H7 (cell line): ENCODE results near the gene HTR1A. TPM values are rescaled to one million over a fixed set of nuclear protein-coding genes. Genes with fewer than 3 reads are reported as not detected.

ENCODE experiments used
- DNase-seq: peaks from one replicate; pipeline ENCODE4 v3.0.0; 2012
- H3K27me3 ChIP-seq: 2 replicates; pipeline ENCODE4 v1.6.0; 2011; ENCODE audit warnings: mild to moderate bottlenecking, low read length; ENCODE audit not compliant: control insufficient read depth, insufficient read depth
- H3K36me3 ChIP-seq: replicated peaks from 2 replicates; pipeline ENCODE4 v1.5.1; 2011; ENCODE audit warnings: low read length; ENCODE audit not compliant: control insufficient read depth, insufficient read depth
- H3K4me3 ChIP-seq: 2 replicates; pipeline ENCODE4 v1.5.1; 2011; ENCODE audit warnings: low read depth, mild to moderate bottlenecking, control low read depth, low read length, moderate library complexity; ENCODE audit not compliant: insufficient read depth
- total RNA-seq: library from RNA; depleted of rRNA; stranded (reverse); fragments of >200 nt; shearing (Covaris generic); gene quantifications from 2 replicates; pipeline ENCODE4 v1.2.3, GENCODE V29; 2014; rRNA removed

The HTR1A gene
- total RNA-seq, result not detected in 2 replicates

DNA sequence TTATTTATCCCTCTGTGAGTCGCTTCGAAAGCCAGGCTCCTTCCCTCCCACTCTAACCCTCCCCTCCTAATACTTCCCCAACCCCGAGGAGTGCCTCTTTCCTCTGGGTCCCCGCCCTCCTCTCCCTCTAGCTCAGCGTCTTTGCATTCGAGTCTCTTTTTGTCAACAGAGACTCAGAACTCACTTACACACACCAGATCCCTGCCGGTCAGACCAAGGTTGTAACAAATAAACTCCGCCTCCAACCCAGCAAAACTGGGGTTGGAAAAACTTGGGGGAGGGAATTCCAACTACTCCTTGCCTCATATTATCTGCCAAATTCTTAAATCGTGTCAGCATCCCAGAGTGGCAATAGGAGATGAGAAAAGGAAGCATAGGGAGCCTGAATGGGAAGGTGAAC, at the start of gene HTR1A:
HTR1A (minus strand) TSS at position 167 of the 400 bp plus-strand sequence. CDS start 726 bp downstream, outside the sequence.
- Histone ChIP-seq H3K27me3 (peaks cover 39% of the 10 kb centered on the region), H3K4me3 (peak within 1 kb of the TSS; percentile 48), H3K36me3 (no peaks in the 10 kb centered on the region)
- peak; percentile 35 for DNase-seq

DNA sequence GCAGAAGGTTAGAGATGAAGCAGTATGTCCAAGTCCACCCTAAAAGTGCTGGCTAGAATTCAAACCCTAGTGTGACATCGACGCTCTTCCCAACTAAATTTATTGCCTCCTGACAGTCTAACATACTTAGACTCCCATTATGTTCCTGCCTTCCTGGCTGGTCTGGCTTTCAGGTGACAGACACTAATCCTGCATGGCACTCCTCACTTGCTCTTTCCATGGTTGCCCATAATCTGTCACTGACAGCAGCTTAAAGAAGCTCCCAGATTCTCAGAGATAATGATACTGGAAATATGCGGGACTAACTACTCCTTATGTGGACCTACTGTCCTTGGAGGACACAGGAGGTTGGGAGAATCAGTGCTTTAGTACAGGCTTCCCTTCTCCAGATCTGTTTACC, 41.7 kb upstream of the HTR1A start:
- DNase-seq, result no peak
- no peaks in the 10 kb centered on the region for H3K27me3 ChIP-seq
- no peaks in the 10 kb centered on the region for H3K36me3 ChIP-seq
- no peak overlapping the region for H3K4me3 ChIP-seq

DNA sequence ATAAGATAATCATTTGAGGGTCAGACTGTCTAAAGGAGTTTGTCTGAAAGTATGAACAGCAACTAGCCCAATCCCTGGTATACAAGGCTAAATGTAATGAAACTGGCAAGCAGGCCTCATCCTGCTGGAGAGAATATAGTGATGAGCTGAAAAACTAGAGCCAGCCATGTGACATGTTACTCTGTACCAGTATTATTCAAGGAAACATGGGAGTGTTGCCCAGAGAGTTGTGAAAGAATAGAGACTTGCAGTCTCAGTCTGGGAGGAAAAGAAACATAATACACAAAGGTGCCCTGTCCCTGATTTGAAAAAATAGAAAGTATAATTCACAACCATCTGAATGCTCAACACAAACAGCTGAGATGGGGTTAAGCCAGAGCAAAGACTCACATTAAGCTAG, 37.9 kb upstream of the HTR1A start:
- H3K36me3 ChIP-seq, result no peaks in the 10 kb centered on the region
- no peak overlapping the region for H3K4me3 ChIP-seq
- no peaks in the 10 kb centered on the region for H3K27me3 ChIP-seq
- no peak for DNase-seq

DNA sequence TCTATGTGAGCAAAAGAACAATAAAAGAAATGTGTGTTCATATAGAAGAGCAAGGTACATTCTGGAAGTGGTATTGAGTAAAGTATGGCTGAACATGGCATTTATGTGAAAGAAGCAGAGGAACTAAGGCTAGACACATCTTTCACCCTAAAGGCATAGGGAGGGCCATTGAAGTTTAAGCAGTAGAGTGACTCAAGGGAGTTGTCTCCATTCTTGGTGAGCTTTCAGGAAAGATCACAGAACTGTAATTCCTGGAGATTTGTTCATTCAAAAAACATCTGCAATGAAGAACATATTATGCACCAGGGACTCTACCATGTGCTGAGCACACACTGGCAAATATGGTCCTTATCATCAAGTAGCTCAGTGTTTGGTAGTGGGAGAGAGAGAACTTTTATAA, 24.8 kb upstream of the HTR1A start:
- DNase-seq, result no peak
- Histone ChIP-seq H3K27me3 (no peaks in the 10 kb centered on the region), H3K36me3 (no peaks in the 10 kb centered on the region), H3K4me3 (no peak overlapping the region)

DNA sequence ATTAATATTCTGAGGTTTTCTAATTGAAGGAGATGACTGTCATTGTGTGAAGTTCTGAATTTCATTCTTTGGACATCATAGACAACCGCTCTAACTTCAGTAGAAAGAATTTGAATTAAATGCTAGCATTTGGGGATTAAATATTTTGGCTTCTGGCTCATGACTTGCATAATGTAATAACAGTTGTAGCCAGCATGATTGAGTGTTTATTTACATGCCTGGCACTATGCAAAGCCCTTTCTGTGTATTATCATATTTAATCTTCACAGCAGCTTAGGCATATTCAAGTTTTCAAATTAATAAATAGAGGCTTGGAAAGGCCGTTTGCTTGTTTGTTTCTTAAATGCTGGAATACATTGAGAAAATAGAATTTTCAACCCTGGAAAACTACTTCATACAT, 19.6 kb upstream of the HTR1A start:
- Histone ChIP-seq H3K36me3 (no peaks in the 10 kb centered on the region), H3K27me3 (no peaks in the 10 kb centered on the region), H3K4me3 (no peak overlapping the region)
- no peak for DNase-seq

DNA sequence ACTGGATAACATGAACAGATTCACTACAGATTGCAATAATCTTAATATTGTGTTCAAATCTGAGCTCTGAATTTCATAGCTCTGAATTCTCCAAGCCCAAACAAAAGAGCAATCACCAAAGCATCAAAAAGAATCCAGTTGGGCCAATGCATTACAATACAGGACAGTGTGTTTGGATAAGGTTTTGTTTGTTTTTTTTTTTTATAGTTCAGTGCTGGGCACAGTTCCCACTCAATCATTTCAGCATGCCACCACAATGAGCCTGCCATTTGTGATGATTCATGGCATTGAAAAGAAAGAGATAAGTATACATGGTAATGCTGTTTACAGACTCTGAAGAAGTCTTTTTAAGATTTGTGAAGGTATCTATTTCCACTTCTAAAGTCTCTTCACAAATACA, 1.7 kb upstream of the HTR1A start:
- no peak overlapping the region for H3K4me3 ChIP-seq
- peaks cover 37% of the 10 kb centered on the region for H3K27me3 ChIP-seq
- no peaks in the 10 kb centered on the region for H3K36me3 ChIP-seq
- DNase-seq, result no peak

DNA sequence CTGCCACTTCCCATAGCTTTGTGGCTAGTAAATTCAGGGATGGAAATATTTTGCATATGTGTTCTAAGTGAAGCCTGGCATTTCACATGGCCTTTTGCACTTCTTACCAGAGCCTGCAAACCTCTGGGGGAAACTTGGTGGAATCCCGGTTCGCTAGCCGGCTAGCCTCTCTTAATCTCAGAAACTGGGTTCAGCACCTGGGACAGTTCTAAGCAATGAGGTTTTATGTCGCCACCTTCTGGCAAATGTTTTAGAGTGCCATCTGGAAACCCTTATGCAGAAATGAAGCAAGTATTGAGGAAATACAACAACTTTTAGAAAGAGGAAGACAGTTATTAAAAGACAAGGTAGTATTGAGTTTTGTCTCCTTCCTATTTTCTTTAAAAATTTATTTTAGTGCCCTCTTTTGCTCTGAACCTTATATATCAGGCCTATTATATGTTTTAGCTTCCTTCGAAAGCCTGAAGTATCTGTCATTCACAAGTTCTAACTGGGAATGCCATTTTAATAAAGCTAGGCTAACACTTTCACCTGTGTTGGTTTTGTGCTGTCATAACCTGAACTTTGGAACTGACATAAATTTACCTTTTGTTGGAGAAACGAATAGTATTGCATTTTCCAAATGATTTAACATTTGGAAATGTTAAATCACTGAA, 963 bp upstream of the HTR1A start:
- Histone ChIP-seq H3K36me3 (no peaks in the 10 kb centered on the region), H3K4me3 (0 out of 2 replicates have a peak overlapping the region, but pooled peaks have one; percentile 48), H3K27me3 (peaks cover 39% of the 10 kb centered on the region)
- DNase-seq, result peak; percentile 72

DNA sequence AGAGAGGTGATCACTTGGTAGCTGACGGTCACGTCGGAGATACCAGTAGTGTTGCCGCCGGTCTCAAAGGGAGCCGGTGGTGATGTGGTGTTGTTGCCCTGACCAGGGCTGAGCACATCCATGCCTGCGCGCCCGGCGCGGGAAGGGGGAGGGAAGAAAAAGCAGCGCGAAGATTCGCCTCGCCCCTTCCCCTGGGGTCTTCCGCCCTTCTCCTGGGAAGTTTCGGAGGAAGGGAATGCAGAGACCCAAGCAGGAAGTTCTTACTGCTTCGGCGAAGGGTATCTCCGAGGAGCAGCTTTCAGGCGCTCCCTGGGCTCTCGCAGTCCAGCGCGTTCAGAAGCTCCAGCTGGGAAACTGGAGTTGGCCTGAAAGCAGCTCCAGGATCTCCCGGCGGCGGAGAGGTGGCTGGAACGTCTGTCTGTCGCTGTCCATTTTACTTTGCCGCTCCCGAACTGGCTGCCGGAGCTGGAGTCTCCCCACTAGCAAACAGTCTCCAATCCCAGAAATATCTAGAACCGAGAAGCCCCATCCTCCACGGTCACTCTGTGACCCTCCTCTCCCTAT, 565 bp downstream of the HTR1A start:
- peak; percentile 31 for DNase-seq
- Histone ChIP-seq H3K4me3 (peak overlapping the region; percentile 48), H3K27me3 (peaks cover 39% of the 10 kb centered on the region), H3K36me3 (no peaks in the 10 kb centered on the region)

DNA sequence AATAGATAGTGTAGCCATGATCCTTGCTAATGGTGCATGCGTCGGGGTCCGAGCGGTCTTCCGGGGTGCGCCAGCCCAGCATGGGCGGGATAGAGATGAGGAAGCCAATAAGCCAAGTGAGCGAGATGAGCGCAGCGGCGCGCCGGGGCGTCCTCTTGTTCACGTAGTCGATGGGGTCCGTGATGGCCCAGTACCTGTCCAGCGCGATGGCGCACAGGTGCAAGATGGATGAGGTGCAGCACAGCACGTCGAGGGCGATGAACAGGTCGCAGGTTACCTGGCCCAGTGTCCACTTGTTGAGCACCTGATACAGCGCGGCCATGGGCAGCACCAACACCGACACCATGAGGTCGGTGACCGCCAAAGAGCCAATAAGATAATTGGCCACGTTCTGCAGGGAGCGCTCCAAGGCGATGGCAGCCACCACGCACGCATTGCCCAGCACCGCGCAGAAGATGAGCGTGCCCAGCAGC, 1.1 kb downstream of the HTR1A start:
- Histone ChIP-seq H3K27me3 (peaks cover 39% of the 10 kb centered on the region), H3K36me3 (no peaks in the 10 kb centered on the region), H3K4me3 (peak overlapping the region; percentile 48)
- no peak for DNase-seq

DNA sequence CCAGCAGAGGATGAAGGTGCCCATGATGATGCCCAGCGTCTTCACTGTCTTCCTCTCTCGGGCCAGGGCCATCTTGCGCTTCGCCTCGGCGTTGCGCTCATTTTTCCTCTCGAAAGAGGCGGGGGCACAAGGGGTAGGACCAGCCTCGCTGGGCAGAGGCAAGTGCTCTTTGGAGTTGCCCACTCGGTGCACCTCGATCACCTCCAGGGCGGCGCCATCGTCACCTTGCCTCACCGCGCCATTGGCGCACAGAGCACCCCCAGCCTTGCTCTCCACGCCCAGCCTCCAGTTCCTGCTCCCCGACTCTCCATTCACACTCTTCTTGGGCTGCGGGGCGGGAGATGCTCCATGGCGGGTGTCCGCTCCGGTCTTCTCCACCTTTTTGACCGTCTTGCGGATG, 1.6 kb downstream of the HTR1A start:
- no peak for DNase-seq
- Histone ChIP-seq H3K27me3 (peaks cover 39% of the 10 kb centered on the region), H3K4me3 (peak overlapping the region; percentile 48; the same call in 1 of the 2 replicates), H3K36me3 (no peaks in the 10 kb centered on the region)

DNA sequence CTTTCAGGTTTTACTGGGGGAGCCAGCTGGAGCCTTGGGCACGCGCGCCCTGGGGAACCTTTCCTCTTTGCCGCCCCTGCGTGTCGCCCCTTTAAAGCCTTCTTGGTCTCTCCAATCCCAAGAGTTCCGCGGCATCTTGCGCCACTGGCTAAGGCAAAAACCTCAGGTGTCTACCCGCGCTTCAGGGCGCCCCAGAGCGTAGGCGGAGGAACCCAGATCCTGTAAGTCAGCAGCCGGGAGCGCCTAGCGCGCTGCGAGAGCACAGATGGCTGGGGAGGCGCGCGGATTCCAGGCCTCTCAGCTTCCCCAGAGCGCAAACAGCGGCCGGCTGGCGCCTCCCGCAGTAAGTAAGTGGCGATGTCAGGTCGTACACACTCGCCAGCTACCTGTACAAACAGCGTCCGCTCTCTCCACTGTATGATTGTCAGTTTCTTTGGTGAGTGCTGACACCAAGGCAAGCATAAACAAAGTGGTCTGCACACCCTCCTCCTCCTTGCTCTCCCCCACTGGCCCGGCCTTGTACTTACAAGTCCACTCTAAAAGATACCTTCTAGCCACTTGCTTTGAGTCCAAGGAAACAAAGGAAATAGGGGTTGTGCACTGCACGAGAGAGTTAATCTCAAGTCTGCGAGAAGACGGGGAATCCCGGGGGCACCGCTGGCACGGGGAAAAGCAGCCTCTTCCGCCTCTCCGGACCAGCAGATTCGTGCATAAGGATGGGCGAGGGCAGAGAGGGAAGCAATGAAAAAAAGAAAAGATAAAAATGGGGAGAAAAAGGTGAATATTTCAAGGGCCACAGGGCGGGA, 2.9 kb downstream of the HTR1A start:
- Histone ChIP-seq H3K36me3 (no peaks in the 10 kb centered on the region), H3K4me3 (peak overlapping the region; percentile 48), H3K27me3 (peaks cover 39% of the 10 kb centered on the region)
- DNase-seq, result peak; percentile 82

DNA sequence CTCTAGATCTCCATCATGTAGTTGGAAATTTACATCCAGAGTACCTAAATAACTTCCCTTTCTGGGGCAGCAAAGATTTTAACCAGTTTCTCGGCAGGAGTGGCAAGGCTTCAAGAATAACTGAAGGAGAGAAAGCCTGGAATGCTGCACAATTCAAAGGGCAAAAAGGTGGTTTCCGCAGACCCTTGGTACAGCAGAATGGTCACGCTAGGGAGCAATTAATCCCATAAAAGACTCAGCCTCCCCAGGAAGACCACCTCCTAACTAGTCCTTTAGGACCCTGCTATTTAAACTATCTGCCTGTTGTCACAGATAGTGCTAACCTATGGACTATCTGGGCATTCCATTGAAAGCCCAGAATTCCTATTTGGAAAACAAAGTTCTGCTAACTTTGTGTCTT, 3.6 kb downstream of the HTR1A start:
- DNase-seq, result peak; percentile 35
- Histone ChIP-seq H3K27me3 (peaks cover 39% of the 10 kb centered on the region), H3K36me3 (no peaks in the 10 kb centered on the region), H3K4me3 (peak overlapping the region; percentile 48)

DNA sequence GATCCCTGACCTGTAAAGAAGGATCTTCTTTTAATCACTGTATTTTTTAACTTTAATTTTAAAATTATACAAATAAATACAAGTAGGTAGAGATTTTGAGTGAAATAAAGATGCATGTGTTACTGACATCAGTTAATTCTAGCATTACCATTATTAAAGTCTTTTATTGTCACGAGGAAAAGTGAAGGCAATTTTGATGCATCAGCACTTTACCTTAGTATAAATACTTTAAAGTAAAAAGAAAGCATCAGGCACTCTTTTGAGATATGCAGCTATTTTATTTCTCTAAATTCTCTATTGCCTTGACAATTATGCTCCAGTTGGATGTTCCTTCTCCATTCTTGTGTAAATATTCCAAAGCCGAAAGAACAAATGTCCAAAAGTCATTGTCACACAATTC, 4.6 kb downstream of the HTR1A start:
- no peak for DNase-seq
- Histone ChIP-seq H3K27me3 (peaks cover 35% of the 10 kb centered on the region), H3K36me3 (no peaks in the 10 kb centered on the region), H3K4me3 (no peak overlapping the region)

DNA sequence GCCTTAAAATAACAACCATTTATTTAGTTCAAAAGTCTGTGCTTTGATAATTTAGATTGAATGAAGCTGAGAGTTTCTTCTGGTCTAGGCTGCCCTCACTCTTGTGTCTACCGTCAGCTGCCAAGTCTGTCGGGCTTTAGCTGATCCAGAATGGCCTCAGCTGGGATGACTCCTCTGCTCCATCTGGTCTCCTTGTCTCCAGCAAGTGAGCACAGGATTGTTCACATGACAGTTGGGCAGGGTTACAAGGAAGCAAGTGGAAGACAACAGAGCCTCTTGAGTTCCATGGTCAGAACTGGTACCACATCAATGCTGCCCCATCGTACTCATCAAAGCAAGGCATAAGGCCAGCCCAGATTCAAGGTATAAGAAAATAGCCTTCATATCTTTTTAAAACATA, 9.0 kb downstream of the HTR1A start:
- DNase-seq, result no peak
- Histone ChIP-seq H3K36me3 (no peaks in the 10 kb centered on the region), H3K27me3 (no peaks in the 10 kb centered on the region; the same call in 1 of the 2 replicates), H3K4me3 (no peak overlapping the region)

DNA sequence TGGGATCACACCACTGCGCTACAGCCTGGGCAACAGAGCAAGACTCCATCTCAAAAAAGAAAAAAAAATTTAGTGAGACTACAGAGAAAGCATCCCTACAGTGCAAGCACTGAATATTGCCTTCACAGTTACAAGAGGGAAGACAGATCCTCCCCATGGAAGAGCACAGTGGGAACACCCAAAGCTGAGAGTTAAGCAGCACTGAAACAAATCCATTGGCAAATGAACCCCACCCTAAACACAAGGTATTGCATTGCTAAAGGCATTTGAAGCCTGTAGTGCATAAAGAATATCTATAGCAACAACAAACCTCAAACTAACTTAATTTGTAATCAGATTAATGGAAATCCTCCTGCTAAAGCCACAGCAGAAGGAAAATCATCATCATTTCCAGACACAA, 27.1 kb downstream of the HTR1A start:
- DNase-seq, result no peak
- no peak overlapping the region for H3K4me3 ChIP-seq
- no peaks in the 10 kb centered on the region for H3K27me3 ChIP-seq
- H3K36me3 ChIP-seq, result no peaks in the 10 kb centered on the region
